Measurements from ENCODE around the gene MCF2L2. TPM values are rescaled to one million over a fixed set of nuclear protein-coding genes. Genes with fewer than 3 reads are reported as not detected.

Gene MCF2L2
- total and polyA plus RNA-seq, 12 donors = 6.5 to 62.7 (median 21.7) TPM

DNA sequence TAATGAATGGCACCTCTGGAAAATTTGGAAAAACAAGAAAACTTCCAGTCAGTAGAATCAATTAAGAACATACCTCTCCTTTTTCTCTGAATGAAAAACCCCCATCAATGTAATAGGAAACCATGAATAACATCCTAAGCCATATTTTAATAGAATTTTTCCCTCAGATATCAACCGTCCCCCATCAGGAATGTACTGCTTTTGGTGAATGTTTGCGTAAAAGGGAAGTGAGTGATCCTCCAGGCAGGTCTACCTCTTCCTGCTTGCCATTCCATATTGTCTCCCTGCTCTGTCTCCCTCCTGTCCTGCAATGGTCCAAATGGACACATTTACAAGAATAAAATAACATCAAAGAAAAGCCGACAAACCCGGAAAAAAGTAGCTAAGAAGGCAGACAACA lies 296.7 kb downstream of the MCF2L2 start:
- intact Hi-C loops (cut with DNase I) = no loop called here
- Histone ChIP-seq H3K27ac (no peak overlapping the region), H3K4me3 (no peak overlapping the region), H3K4me1 (replicated peaks in 1 of 2) (no peaks in the 10 kb centered on the region), H3K27me3 (no peaks in the 10 kb centered on the region), H3K9me3 (replicated peaks in 1 of 3) (peaks cover 0 to 12% (median 10%) of the 10 kb centered on the region in 3 donors), H3K36me3 (replicated peaks in 1 of 2) (no peaks in the 10 kb centered on the region)
- DNase-seq = no peak
- TF ChIP-seq, protein P1, sequence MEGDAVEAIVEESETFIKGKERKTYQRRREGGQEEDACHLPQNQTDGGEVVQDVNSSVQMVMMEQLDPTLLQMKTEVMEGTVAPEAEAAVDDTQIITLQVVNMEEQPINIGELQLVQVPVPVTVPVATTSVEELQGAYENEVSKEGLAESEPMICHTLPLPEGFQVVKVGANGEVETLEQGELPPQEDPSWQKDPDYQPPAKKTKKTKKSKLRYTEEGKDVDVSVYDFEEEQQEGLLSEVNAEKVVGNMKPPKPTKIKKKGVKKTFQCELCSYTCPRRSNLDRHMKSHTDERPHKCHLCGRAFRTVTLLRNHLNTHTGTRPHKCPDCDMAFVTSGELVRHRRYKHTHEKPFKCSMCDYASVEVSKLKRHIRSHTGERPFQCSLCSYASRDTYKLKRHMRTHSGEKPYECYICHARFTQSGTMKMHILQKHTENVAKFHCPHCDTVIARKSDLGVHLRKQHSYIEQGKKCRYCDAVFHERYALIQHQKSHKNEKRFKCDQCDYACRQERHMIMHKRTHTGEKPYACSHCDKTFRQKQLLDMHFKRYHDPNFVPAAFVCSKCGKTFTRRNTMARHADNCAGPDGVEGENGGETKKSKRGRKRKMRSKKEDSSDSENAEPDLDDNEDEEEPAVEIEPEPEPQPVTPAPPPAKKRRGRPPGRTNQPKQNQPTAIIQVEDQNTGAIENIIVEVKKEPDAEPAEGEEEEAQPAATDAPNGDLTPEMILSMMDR (IDR thresholded peaks at IDR 0.05) = no peak
- no peak for TF ChIP-seq POLR2A (IDR thresholded peaks at IDR 0.05)
- WGBS, 4 donors = 52 to 70% (median 60%) methylated on average over 4 of the region's 4 CpGs

DNA sequence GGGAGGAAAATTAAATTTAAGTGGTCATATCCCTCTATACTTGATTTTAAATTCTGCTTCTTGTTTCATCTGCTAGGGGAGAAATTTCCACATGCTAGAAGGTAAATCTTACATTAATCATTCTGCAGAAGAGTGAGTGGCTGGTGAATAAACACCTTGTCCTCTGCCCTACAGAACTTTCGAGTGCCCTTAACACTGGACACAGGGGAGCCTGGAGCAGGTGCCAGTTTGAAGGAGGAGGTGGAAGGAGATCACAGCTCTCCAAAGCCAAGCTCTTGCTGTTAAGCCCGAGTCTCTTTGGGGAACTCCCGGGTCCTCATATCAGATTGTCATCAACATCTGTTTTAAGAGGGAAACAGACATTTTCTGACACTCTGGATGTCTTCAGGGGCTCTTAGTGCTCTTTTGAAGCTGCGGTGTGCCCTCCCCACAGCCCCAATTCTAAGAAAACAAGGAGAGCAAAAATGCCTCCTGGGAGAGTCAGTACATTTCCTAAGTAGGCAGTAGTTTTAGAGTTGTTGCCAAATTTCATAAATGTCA lies 297.2 kb downstream of the MCF2L2 start:
- no peak for DNase-seq
- Histone ChIP-seq H3K27me3 (no peaks in the 10 kb centered on the region), H3K36me3 (replicated peaks in 1 of 2) (no peaks in the 10 kb centered on the region), H3K27ac (no peak overlapping the region), H3K4me3 (no peak overlapping the region), H3K4me1 (replicated peaks in 1 of 2) (no peaks in the 10 kb centered on the region), H3K9me3 (replicated peaks in 1 of 3) (peaks cover 0 to 12% (median 10%) of the 10 kb centered on the region in 3 donors)
- TF ChIP-seq, protein P1 (IDR thresholded peaks at IDR 0.05) = no peak
- no peak for TF ChIP-seq POLR2A (IDR thresholded peaks at IDR 0.05)
- intact Hi-C loops (cut with DNase I) = no loop called here
- 64 to 79% (median 75%) methylated on average over 3 to 4 of the region's 4 CpGs for WGBS, 4 donors

DNA sequence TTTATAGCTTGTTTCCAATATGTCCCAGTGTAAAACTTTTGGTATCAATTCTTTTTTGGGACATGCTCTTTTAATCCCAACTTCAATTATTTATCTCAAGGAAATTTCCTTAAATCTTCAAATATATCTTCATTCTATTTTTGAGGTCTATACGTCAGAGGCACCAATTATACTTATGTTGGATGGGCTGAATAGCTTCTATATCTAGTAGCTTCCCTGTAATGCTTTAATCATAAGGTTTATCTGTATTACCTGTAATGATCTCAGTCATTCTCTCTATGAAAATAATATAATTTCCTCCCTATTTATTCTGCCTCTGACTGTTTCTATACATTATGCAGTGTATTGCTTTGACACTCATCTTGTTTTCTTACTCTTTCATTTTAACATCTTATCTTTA lies 299.2 kb downstream of the MCF2L2 start:
- H3K27ac ChIP-seq = no peak overlapping the region
- intact Hi-C loops (cut with DNase I) = loop anchor here in 1 of 2 donors (10.0 kb wide), 1 partner anchor 256 kb away; no protein-coding TSS in a partner anchor
- WGBS, 4 donors = 92 to 100% (median 95%) methylated on average over 1 of the region's 1 CpG

DNA sequence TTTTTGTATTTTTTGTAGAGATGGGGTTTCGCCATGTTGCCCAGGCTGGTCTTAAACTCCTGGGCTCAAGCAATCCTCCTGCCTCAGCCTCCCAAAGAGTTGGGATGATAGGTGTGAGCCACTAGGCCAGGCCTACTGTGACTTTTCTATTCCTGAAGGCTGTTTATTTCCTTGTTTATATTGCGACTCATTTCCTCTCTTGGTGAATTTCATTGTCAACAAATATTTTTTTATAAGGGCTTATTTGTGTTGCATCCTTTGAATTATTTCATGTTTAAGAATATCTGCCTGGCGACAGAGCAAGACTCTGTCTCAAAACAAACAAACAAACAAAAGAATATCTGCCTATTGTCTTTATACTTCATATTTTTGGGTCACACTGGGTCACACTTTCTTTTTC lies 299.7 kb downstream of the MCF2L2 start:
- no peak for TF ChIP-seq POLR2A (IDR thresholded peaks at IDR 0.05)
- TF ChIP-seq, protein P1 (IDR thresholded peaks at IDR 0.05) = no peak
- Histone ChIP-seq H3K36me3 (replicated peaks in 1 of 2) (no peaks in the 10 kb centered on the region), H3K4me3 (no peak overlapping the region), H3K4me1 (replicated peaks in 1 of 2) (no peaks in the 10 kb centered on the region), H3K27me3 (no peaks in the 10 kb centered on the region), H3K27ac (no peak overlapping the region), H3K9me3 (replicated peaks in 1 of 3) (peaks cover 0 to 12% (median 10%) of the 10 kb centered on the region in 3 donors)
- no peak for DNase-seq
- intact Hi-C loops (cut with DNase I) = loop anchor here in 1 of 2 donors (10.0 kb wide), 1 partner anchor 256 kb away; no protein-coding TSS in a partner anchor
- 92 to 98% (median 93%) methylated on average over 3 of the region's 3 CpGs for WGBS, 4 donors

More for the DNA sequence above, 299.2 kb downstream of the MCF2L2 start:
- no peaks in the 10 kb centered on the region for H3K36me3 ChIP-seq (replicated peaks in 1 of 2)
- no peak for DNase-seq
- no peak overlapping the region for H3K4me3 ChIP-seq
- H3K4me1 ChIP-seq (replicated peaks in 1 of 2) = no peaks in the 10 kb centered on the region
- H3K27me3 ChIP-seq = no peaks in the 10 kb centered on the region
- H3K9me3 ChIP-seq (replicated peaks in 1 of 3) = peaks cover 0 to 12% (median 10%) of the 10 kb centered on the region in 3 donors
- TF ChIP-seq, protein P1 (IDR thresholded peaks at IDR 0.05) = no peak
- TF ChIP-seq POLR2A (IDR thresholded peaks at IDR 0.05) = no peak

Small RNA genes lying within 50 kb of the gene (small RNA-seq; reads per million reads assigned to genes)
- gene RF00092 (0 reads per million in 2 donors), gene RF00394 (0 reads per million in 2 donors), gene RF01241 (0 reads per million in 2 donors), gene RNA5SP151 (0 reads per million in 2 donors), gene SNORA63D (29.4 to 31.6 reads per million in 2 donors)

Other genes with a start within 250 kb of the MCF2L2 start
- gene B3GNT5, start 175.4 kb downstream of the MCF2L2 start, total RNA-seq = 1 to 10 TPM in 8 of 9 donors, under 1 TPM in 1; 0.18 to 3.6 (median 3.0) TPM
- 1 to 10 TPM; 2.0 to 2.6 (median 2.3) TPM for gene B3GNT5, start 175.4 kb downstream of the MCF2L2 start, polyA plus RNA-seq
- gene KLHL6, start 127.1 kb upstream of the MCF2L2 start, total RNA-seq = 1 to 10 TPM in 7 of 9 donors, under 1 TPM in 2; 0.72 to 7.5 (median 2.7) TPM
- 1 to 10 TPM in 2 of 3 donors, under 1 TPM in 1; 0.34 to 2.9 (median 1.2) TPM for gene KLHL6, start 127.1 kb upstream of the MCF2L2 start, polyA plus RNA-seq
- 100 to 1,000 TPM in 1 of 9 donors, 10 to 100 TPM in 8; 27.5 to 150 (median 56.7) TPM for gene KLHL24, start 207.0 kb upstream of the MCF2L2 start, total RNA-seq
- 10 to 100 TPM in 2 of 3 donors, 1 to 10 TPM in 1; 4.9 to 13.6 (median 12.9) TPM for gene KLHL24, start 207.0 kb upstream of the MCF2L2 start, polyA plus RNA-seq